Measurements from ENCODE around the gene EPHA8.

The EPHA8 gene

GRCh38 chr1:22553104-22553880 lies 10.0 kb upstream of the EPHA8 start (continued):
- TF ChIP-seq, protein P1, sequence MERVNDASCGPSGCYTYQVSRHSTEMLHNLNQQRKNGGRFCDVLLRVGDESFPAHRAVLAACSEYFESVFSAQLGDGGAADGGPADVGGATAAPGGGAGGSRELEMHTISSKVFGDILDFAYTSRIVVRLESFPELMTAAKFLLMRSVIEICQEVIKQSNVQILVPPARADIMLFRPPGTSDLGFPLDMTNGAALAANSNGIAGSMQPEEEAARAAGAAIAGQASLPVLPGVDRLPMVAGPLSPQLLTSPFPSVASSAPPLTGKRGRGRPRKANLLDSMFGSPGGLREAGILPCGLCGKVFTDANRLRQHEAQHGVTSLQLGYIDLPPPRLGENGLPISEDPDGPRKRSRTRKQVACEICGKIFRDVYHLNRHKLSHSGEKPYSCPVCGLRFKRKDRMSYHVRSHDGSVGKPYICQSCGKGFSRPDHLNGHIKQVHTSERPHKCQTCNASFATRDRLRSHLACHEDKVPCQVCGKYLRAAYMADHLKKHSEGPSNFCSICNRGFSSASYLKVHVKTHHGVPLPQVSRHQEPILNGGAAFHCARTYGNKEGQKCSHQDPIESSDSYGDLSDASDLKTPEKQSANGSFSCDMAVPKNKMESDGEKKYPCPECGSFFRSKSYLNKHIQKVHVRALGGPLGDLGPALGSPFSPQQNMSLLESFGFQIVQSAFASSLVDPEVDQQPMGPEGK (tag by site-specific recombination; IDR thresholded peaks at IDR 0.05), result 0 out of 2 replicates have a peak, but pooled peaks have one; percentile 6
- TF ChIP-seq ZNF23 (tag by site-specific recombination; IDR thresholded peaks at IDR 0.05; ENCODE audit: borderline replicate concordance) (no peak), KLF16 (tag by site-specific recombination; IDR thresholded peaks at IDR 0.05) (no peak), PRDM4 (tag by site-specific recombination; IDR thresholded peaks at IDR 0.05) (no peak), ZNF529 (tag by site-specific recombination; IDR thresholded peaks at IDR 0.05; ENCODE audit: insufficient replicate concordance) (no peak), OVOL3 (tag by site-specific recombination; IDR thresholded peaks at IDR 0.05) (no peak)

GRCh38 chr1:22553991-22554522 lies 9.2 kb upstream of the EPHA8 start:
- POLR2A ChIA-PET, result no interaction called here
- CTCF ChIA-PET, result no interaction called here
- TF ChIP-seq ZNF211 (tag by site-specific recombination; IDR thresholded peaks at IDR 0.05; ENCODE audit: low read depth) (no peak), ZNF768 (tag by site-specific recombination; IDR thresholded peaks at IDR 0.05) (peak; percentile 65; the same call in 1 of the 2 replicates)

DNA sequence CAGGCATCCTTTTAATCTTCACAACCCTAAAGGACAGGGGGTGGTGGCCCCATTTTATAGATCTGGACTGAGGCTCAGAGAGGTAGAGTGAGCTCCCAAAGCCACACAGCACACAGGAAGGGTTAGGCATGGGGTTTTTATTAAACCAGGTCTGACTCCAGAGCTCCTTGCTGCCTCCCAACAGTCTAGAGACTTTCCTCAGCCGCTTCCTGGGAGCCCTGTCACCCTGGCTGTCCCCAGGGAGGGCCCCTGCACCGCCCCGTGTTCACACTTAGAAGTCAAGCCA lies 8.0 kb upstream of the EPHA8 start:
- TF ChIP-seq ZNF311 (tag by site-specific recombination; IDR thresholded peaks at IDR 0.05; ENCODE audit: borderline replicate concordance) (no peak), ZNF768 (tag by site-specific recombination; IDR thresholded peaks at IDR 0.05) (0 out of 2 replicates have a peak, but pooled peaks have one; percentile 78), ZNF24 (tag by site-specific recombination; IDR thresholded peaks at IDR 0.05) (no peak)
- no peaks in the 10 kb centered on the region for H3K36me3 ChIP-seq (ENCODE audit: control insufficient read depth in 2 of 2, insufficient read depth in 1 of 2, low read length in 2 of 2)
- no peak overlapping the region for H3K4me3 ChIP-seq (ENCODE audit: low read depth, low read length)
- no peaks in the 10 kb centered on the region for H3K4me1 ChIP-seq (ENCODE audit: control insufficient read depth, insufficient read depth, low read length)
- ChIA-PET CTCF (interaction anchor here (0.6 kb wide), 1 partner anchor 139 kb away, joined by 3 read pairs; no protein-coding TSS in a partner anchor), POLR2A (no interaction called here)
- H3K9me3 ChIP-seq (ENCODE audit: control insufficient read depth, insufficient read depth, low read depth, low read length), result no peaks in the 10 kb centered on the region
- no peak overlapping the region for H3K27ac ChIP-seq (ENCODE audit: extremely low read depth, low read depth, low read length)

More at GRCh38 chr1:22553991-22554522, 9.2 kb upstream of the EPHA8 start:
- Histone ChIP-seq H3K36me3 (ENCODE audit: control insufficient read depth in 2 of 2, insufficient read depth in 1 of 2, low read length in 2 of 2) (no peaks in the 10 kb centered on the region), H3K27ac (ENCODE audit: extremely low read depth, low read depth, low read length) (no peak overlapping the region), H3K4me1 (ENCODE audit: control insufficient read depth, insufficient read depth, low read length) (no peaks in the 10 kb centered on the region), H3K4me3 (ENCODE audit: low read depth, low read length) (no peak overlapping the region), H3K9me3 (ENCODE audit: control insufficient read depth, insufficient read depth, low read depth, low read length) (no peaks in the 10 kb centered on the region)

DNA sequence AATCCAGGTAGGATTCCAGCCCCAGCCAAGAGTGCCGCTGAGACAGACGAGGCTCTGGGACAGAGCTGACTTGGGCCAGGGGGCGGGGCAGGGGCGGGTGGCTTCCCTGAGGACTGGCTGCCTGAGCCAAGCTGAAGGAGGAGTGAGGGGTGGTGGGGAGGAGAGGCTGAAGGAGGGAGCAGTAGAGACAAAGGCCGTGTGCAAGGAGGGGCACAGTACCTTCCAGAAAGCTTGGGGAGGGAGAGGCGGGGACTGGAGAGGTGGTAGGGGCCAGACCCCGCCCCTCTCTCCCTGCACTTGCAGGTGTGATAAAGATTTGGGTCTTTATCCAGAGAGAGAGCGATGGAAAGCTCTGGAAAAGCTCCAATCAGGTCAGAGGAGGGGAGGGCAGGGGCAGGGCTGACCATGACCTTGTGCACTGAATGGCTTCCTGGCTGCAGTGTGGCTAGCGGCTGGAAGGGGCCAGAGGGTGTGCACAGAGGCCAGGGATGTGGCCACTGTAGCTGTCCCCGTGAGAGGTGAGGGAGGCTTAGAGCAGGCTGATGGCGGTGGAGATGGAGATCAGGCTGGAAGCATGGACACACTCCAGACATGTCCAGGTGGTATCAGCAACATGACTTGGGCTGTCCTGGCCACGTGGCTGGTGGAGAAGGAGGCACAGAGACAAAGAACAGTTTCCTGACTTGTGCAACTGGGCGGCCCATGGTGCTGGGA lies 6.7 kb upstream of the EPHA8 start:
- ChIA-PET CTCF (interaction anchor here (0.6 kb wide), 1 partner anchor 137 kb away, joined by 5 read pairs; no protein-coding TSS in a partner anchor), POLR2A (no interaction called here)
- H3K4me3 ChIP-seq (ENCODE audit: low read depth, low read length), result no peak overlapping the region
- TF ChIP-seq EGR2 (tag by site-specific recombination; IDR thresholded peaks at IDR 0.05; ENCODE audit: low read depth) (peak; percentile 31; the same call in 1 of the 2 replicates), ZNF398 (tag by site-specific recombination; IDR thresholded peaks at IDR 0.05) (peak; percentile 31; the same call in 1 of the 2 replicates), KLF1 (tag by site-specific recombination; IDR thresholded peaks at IDR 0.05) (peak; percentile 55), RBAK (tag by site-specific recombination; IDR thresholded peaks at IDR 0.05) (no peak)
- H3K4me1 ChIP-seq (ENCODE audit: control insufficient read depth, insufficient read depth, low read length), result no peaks in the 10 kb centered on the region
- no peaks in the 10 kb centered on the region for H3K9me3 ChIP-seq (ENCODE audit: control insufficient read depth, insufficient read depth, low read depth, low read length)
- no peaks in the 10 kb centered on the region for H3K36me3 ChIP-seq (ENCODE audit: control insufficient read depth in 2 of 2, insufficient read depth in 1 of 2, low read length in 2 of 2)
- H3K27ac ChIP-seq (ENCODE audit: extremely low read depth, low read depth, low read length), result no peak overlapping the region
